OCI-LY3 (cell line): ENCODE results near the gene KAZN.

Experiments used
- EZH2phosphoT487 ChIP-seq: fragments of 200-600 bp; shearing (Covaris generic); IDR thresholded peaks from 2 replicates; pipeline ENCODE4 v1.6.1; 2018; ENCODE audit warnings: antibody characterized with exemption, mixed run types, low read depth
- TF ChIP-seq, protein P1 (sequence below): fragments of 200-600, 300-600 bp; sonication (generic); IDR thresholded peaks from 2 replicates; pipeline ENCODE4 v1.5.1; 2014; ENCODE audit warnings: antibody characterized with exemption, low read length, low read depth

GRCh38 chr1:14625996-14626395 lies 27.5 kb downstream of the KAZN start:
- TF ChIP-seq, protein P1, sequence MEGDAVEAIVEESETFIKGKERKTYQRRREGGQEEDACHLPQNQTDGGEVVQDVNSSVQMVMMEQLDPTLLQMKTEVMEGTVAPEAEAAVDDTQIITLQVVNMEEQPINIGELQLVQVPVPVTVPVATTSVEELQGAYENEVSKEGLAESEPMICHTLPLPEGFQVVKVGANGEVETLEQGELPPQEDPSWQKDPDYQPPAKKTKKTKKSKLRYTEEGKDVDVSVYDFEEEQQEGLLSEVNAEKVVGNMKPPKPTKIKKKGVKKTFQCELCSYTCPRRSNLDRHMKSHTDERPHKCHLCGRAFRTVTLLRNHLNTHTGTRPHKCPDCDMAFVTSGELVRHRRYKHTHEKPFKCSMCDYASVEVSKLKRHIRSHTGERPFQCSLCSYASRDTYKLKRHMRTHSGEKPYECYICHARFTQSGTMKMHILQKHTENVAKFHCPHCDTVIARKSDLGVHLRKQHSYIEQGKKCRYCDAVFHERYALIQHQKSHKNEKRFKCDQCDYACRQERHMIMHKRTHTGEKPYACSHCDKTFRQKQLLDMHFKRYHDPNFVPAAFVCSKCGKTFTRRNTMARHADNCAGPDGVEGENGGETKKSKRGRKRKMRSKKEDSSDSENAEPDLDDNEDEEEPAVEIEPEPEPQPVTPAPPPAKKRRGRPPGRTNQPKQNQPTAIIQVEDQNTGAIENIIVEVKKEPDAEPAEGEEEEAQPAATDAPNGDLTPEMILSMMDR, result no peak
- no peak for TF ChIP-seq EZH2phosphoT487
